BE2C (cell line): ENCODE results near the gene CPB2.

Source experiments
- DNase-seq: peaks from one replicate; pipeline ENCODE4 v3.0.0-alpha.2; 2020
- H3K27me3 ChIP-seq: fragments of 250-450 bp; sonication (Bioruptor Pico); 2 replicates; pipeline ENCODE4 v1.5.1; 2020; ENCODE audit warnings: mild to moderate bottlenecking
- H3K36me3 ChIP-seq: fragments of 250-450 bp; sonication (Bioruptor Pico); 2 replicates; pipeline ENCODE4 v1.5.1; 2020; ENCODE audit warnings: mild to moderate bottlenecking
- H3K4me1 ChIP-seq: fragments of 250-450 bp; sonication (Bioruptor Pico); 2 replicates; pipeline ENCODE4 v1.5.1; 2020
- H3K4me3 ChIP-seq: 2 replicates; pipeline ENCODE4 v1.5.1; 2011; ENCODE audit warnings: low read depth, low read length
- H3K9me3 ChIP-seq: fragments of 250-450 bp; sonication (Bioruptor Pico); 2 replicates; pipeline ENCODE4 v1.5.1; 2020
- TF ChIP-seq, protein P1 (sequence below): IDR thresholded peaks from 2 replicates; pipeline ENCODE4 v1.5.1; 2012; ENCODE audit warnings: mild to moderate bottlenecking, low read depth, low read length

CPB2 gene

DNA sequence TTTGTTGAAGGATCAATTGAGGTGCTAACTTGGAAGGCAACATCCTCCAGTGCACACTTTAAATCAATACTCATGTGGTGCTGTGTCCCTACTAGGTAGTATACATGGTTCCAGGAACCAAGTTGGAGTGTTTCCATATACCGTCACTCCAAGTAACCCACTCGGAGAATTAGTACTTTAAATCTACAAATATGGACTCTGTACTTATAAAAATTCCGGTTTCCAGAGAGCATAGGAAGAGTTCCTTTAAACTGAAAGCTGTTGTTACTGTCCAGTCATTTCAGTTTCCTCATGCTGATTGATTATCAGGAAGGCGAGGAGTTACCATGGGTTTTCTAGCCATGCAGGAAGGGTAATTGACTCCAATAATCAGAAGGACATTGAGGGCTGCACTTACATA lies 7.2 kb downstream of the CPB2 start:
- DNase-seq = no peak
- no peaks in the 10 kb centered on the region for H3K4me1 ChIP-seq
- H3K4me3 ChIP-seq = no peak overlapping the region
- H3K36me3 ChIP-seq = no peaks in the 10 kb centered on the region
- TF ChIP-seq, protein P1, sequence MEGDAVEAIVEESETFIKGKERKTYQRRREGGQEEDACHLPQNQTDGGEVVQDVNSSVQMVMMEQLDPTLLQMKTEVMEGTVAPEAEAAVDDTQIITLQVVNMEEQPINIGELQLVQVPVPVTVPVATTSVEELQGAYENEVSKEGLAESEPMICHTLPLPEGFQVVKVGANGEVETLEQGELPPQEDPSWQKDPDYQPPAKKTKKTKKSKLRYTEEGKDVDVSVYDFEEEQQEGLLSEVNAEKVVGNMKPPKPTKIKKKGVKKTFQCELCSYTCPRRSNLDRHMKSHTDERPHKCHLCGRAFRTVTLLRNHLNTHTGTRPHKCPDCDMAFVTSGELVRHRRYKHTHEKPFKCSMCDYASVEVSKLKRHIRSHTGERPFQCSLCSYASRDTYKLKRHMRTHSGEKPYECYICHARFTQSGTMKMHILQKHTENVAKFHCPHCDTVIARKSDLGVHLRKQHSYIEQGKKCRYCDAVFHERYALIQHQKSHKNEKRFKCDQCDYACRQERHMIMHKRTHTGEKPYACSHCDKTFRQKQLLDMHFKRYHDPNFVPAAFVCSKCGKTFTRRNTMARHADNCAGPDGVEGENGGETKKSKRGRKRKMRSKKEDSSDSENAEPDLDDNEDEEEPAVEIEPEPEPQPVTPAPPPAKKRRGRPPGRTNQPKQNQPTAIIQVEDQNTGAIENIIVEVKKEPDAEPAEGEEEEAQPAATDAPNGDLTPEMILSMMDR = no peak
- H3K27me3 ChIP-seq = peaks cover 8% of the 10 kb centered on the region
- H3K9me3 ChIP-seq = no peaks in the 10 kb centered on the region

DNA sequence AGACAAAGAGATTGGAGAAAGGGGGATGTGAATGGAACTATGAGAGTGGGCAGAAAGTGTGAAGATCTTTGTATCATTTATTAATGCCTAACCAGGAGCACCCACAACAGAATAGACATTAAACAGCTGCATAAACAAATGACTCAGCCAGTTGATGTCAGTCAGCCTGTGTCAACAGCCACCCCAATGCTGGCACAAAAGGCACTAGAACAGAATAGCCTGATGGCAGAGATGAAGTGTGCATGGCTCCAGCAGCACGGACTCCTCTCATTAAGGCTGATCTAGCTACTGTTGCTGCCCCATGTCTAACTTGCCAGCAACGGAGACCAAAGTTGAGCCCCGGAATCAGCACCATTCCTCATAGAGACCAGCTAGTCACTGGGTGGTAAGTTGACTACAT lies 7.8 kb downstream of the CPB2 start:
- Histone ChIP-seq H3K4me1 (no peaks in the 10 kb centered on the region), H3K27me3 (peaks cover 14% of the 10 kb centered on the region), H3K9me3 (no peaks in the 10 kb centered on the region), H3K36me3 (no peaks in the 10 kb centered on the region), H3K4me3 (no peak overlapping the region)
- TF ChIP-seq, protein P1 = no peak
- DNase-seq = no peak

- H3K4me1 ChIP-seq = no peaks in the 10 kb centered on the region
Observed at GRCh38 chr13:46094478-46094877, 10.4 kb downstream of the CPB2 start.

DNA sequence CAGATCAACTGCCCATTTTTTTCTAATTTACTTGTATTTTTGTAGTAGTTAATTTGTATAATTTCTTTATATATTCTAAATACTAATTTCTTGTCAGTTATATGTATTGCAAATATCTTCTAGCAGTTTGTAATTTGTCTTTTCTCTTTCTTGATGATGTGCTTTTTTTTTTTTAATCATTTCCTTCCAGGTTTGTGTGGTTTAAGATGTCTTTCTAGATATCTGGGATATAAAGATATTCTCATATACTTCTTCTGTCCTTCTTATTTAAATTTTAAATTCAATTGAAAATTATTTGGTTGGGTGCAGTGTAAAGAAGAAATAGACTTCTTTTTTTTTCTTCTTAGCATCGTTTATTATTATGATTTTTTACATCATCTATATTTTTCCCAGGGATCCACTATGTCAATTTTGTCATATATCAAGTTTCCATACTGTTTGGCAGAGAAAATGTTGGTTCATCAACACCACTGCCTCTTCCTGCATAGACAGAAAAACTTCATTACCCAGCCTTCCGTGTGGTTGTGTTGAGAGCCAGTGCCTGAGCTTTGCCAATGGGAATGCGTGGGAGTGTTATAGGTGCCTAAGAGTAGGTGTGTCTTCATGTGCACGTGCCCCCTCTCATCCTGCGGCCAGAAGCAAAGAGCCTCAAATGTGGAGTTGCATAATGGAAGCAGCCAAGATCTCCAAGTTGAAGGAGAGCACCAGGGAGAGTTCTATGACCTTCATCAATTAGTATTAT lies 15.8 kb downstream of the CPB2 start:
- peaks cover 14% of the 10 kb centered on the region; the same call in 1 of the 2 replicates for H3K27me3 ChIP-seq
- DNase-seq = no peak
- TF ChIP-seq, protein P1 = no peak
- H3K9me3 ChIP-seq = no peaks in the 10 kb centered on the region; the same call in 1 of the 2 replicates
- H3K36me3 ChIP-seq = no peaks in the 10 kb centered on the region
- H3K4me1 ChIP-seq = no peaks in the 10 kb centered on the region
- H3K4me3 ChIP-seq = no peak overlapping the region

More at GRCh38 chr13:46094478-46094877, 10.4 kb downstream of the CPB2 start:
- TF ChIP-seq, protein P1 = no peak
- no peak for DNase-seq
- Histone ChIP-seq H3K36me3 (no peaks in the 10 kb centered on the region), H3K27me3 (peaks cover 17% of the 10 kb centered on the region), H3K4me3 (no peak overlapping the region), H3K9me3 (no peaks in the 10 kb centered on the region)

GRCh38 chr13:46087481-46087880 lies 17.4 kb downstream of the CPB2 start:
- no peak overlapping the region for H3K4me3 ChIP-seq
- no peak for DNase-seq
- peaks cover 9% of the 10 kb centered on the region; the same call in 1 of the 2 replicates for H3K27me3 ChIP-seq
- H3K36me3 ChIP-seq = no peaks in the 10 kb centered on the region
- TF ChIP-seq, protein P1 = no peak
- H3K4me1 ChIP-seq = no peaks in the 10 kb centered on the region
- H3K9me3 ChIP-seq = no peaks in the 10 kb centered on the region; the same call in 1 of the 2 replicates

DNA sequence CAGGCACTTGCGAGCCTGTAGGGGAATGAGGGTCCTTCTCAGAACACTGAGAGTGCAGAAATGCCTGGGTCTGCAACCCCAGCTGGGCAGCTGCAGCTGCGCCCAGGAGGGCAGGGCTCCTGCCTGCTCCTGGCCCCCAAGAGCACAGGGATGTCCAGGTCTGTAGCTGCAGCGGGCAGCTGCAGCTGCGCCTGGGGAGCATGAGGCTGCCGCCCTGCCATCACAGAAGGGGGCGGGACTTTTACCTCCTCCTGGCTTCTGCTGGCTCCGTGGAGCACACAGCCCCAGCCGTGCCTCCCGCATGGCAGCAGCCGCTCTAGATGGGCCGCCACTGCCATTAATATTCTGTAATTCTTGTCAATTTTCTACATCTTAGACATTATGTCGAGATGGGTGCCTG lies 17.8 kb downstream of the CPB2 start:
- no peak overlapping the region for H3K4me3 ChIP-seq
- TF ChIP-seq, protein P1 = no peak
- H3K9me3 ChIP-seq = no peaks in the 10 kb centered on the region; the same call in 1 of the 2 replicates
- H3K36me3 ChIP-seq = no peaks in the 10 kb centered on the region
- peaks cover 4% of the 10 kb centered on the region; the same call in 1 of the 2 replicates for H3K27me3 ChIP-seq
- peak; percentile 56 for DNase-seq
- H3K4me1 ChIP-seq = no peaks in the 10 kb centered on the region
